Nucleus accumbens (tissue), 56 donors: ENCODE data around the gene MRPS22.

Experiments
- DNase-seq, 56 donors: peaks; one replicate each; lab custom pipeline; 2025; lab: John Stamatoyannopoulos, UW

MRPS22 gene

GRCh38 chr3:139310474-139310933 lies 33.3 kb upstream of the MRPS22 start:
- DNase-seq: no peak

- DNase-seq: no peak
Observed at GRCh38 chr3:139311557-139311956, 32.3 kb upstream of the MRPS22 start.

DNA sequence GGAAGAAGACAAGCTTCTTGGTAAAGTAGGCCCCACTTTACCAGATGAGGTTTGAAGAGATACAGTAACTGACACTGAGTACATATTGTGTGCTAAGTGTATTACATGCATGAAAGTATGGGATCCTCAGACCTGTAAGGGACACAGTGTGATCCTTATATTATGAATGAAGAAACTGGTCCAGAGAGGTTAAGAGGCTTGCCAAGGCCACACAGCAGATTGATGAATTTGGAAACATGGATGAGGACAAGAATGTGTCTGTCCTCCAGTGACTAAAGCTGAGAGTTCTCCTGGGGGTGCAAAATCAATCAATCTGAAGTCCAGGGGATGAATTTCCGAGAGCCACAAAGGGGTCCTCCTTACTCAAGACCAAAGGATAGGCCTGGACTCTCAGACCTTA lies 31.4 kb upstream of the MRPS22 start:
- no peak for DNase-seq

DNA sequence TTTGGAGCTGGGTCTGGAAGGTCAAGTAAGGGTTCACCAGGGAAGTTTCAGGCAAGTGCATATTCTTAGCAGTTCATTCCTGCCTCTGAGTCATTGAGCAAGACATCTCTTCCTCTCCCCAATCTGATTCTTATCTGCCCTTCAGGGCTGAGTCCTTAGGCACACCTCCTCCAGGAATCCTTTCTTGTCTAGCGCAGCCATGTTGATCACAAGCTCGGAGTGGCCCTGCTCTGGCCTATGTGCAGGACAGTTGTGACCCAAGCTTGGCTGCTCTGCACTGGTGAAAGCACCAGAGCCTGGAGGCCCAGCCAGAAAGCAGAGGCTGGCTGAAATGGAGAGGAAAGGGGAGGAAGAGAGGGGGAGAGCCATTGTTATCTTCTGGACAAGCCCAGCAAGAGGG lies 30.9 kb upstream of the MRPS22 start:
- no peak for DNase-seq

DNA sequence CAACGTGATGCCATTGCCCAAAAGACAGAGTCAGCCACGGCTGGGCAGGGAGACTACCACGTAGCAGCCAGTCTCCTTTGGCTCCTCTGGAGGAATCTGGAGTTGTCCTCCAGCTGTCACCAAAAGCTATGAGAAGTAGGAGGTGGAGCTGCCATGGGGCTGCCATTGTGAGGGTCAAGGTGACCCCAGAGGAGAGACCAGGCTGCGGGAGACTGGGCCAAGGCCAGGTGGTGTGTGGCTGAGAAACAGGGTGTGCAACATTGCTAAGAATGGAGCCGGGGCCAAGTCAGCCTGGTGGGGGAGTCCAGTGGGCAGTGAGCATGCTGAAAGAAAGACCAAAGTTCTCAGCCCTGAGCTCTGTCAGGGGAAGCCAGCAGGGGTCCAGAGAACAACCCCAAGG lies 29.9 kb upstream of the MRPS22 start:
- no peak for DNase-seq

DNA sequence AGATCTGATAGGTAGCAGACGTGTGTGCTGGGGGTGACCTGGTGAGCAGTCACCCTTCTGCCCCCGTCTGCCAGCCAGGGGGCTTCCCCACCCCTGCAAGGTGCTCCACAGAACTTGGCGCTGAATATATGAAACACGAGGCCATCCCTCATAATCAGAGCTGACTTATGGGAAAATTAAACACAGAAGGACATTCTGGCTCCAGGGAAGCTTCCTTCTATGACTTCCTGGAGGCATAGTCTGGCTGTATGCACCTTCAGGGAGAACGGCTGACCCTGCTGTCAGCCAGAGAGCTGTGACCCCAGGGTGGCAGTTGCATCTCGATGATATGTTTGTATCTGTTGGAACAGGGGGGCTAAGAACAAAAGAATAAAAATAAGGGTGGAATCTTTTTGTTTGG lies 26.6 kb upstream of the MRPS22 start:
- no peak for DNase-seq

- DNase-seq: no peak
Observed at GRCh38 chr3:139317660-139318430, 26.0 kb upstream of the MRPS22 start.

DNA sequence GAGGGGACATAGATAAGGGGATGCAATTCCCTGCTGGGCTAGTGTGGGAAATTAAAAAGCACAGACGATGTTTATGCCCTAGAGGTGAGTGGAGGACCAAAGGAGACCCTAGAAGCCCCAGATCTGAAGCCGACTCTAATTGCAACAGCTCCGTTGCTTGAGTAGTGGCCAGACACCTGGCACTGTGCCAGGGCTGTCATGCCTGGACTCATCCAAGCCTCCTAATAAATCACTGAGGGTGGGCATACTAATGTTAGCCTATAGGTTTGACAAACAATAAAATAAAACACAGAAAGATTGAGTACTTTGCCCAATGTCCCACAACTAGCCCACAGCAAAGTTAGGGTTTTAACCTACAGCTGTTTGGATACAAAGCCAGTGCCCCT lies 25.4 kb upstream of the MRPS22 start:
- DNase-seq: no peak

DNA sequence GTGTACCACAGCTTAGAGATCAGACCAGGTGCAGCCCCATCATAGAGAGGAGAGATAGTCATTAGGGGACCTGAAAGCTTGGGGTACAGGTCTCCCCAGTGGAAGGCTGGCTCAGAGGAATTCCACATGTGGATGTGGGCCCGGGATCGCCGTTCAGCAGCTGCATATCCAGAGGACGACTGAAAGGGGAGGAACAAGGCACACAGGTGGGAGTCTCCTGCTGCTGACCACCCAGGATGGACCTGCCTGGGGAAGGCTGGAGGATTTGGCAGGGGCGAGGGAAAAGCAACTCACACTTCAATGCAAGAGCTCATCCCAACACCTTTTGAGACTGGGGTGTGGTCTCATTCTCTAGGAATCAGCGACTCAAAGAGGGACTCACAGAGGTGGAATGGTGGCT lies 25.0 kb upstream of the MRPS22 start:
- no peak for DNase-seq

- DNase-seq: no peak
Observed at GRCh38 chr3:139319428-139320402, 24.1 kb upstream of the MRPS22 start.

DNA sequence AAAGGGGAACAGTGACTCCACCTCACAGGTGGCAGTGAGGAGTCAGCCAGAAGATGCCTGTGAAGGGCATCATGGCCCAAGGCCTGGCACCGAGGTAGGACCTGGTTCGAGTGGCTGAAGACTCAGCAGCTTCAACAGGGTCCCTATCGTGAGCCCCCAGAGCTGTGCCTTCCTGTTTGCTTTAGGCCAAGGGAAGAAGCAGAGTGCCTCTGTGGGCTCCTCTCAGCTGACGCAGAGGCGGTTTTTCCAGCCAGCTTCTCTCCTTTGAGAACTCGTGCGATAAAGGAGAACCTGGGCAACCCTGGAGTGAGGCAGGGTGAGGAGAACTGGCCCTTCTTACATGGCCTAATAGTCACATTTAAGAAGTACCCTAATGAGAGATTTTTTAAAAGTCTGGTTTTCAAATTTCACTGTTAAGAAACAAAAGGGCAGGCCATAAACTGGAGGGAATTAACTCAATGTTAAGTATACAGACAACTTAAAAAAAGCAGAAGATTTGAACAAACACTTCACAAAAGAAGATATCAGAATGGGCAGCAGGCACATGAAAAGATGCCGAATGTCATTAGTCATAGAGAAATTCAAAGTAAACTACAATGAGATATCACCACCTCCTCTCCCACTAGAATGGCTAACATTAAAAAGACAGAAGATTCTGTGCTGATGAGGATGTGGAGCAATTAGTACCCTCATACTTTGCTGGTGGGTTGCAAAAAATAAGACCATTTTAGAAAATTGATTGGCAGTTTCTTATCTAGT lies 23.1 kb upstream of the MRPS22 start:
- DNase-seq: no peak

DNA sequence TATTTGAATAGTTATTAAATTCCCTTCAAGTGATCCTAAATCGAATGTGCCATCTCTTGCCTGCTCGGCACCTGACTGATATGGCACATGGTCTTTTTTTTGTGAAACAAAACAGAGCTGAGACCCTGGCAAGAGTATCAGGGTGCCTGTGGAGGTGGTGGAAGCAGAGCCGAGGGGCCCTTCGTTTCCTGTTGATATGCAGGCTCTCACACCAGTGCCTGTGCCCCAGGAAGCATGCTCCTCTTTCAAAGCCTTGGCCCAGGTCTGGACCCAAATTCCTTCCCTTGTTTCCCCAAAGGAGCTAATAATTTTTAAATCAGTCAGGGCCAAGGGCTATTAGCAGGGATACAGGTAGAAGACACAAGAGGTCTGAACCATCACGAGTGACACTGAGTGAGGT lies 21.5 kb upstream of the MRPS22 start:
- DNase-seq: no peak

DNA sequence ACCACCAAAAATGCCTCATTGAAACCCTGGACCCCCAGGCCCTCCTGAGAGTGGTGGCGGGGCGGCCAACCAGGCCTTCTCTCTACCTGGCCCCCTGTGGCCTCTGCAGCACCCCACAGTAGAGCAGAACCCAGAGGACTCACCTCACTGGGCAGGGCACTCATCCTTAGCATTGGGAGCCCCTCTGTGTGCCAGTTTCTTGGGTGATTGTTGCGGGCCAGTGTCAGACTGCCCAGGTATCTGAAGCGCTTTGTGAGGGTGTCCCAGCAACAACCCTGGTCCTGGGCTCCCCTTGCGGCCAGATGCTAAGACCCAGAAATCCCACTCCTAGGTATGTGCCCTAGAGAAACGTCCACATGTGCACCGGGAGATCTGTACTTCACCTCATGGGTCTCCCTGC lies 20.7 kb upstream of the MRPS22 start:
- DNase-seq: no peak

GRCh38 chr3:139324456-139324855 lies 19.4 kb upstream of the MRPS22 start:
- DNase-seq: no peak

GRCh38 chr3:139325551-139325950 lies 18.3 kb upstream of the MRPS22 start:
- no peak for DNase-seq

DNA sequence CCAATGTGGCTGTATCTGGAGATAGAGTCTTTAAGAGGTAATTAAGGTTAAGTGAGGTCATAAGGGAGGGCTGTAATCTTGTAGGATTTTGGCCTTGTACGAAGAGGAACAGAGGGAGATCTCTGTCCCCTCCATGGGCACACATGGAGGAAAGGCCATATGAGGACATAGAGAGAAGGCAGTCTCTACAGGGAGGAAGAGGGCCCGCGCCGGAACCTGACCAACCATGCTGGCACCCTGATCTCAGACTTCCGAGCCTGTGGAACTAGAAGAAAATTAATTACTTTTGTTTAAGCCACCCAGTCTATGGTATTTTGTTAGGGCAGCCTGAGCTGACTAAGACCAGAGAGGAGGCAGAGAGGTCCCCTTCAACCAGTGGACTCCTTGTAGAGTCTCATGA lies 17.7 kb upstream of the MRPS22 start:
- no peak for DNase-seq

GRCh38 chr3:139326707-139327106 lies 17.1 kb upstream of the MRPS22 start:
- DNase-seq: no peak

DNA sequence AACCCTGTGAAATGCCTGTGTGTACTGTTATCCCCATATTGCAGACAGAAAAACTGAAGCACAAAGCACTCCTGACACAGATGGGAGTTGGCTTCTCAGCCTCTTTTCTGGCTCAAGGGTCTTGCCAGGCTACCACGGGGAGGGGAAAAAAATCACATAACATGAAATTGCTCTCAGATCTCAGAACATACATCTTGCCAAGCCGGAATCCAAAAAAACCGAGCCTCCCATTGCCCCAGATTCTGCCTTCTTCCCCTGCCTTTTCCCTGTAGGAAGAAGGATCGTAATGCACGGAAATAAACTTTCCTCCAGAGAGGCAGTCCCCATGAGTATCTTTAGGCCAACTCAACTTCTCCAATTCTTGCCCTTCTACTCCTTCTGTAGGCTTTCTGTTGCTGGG lies 16.6 kb upstream of the MRPS22 start:
- DNase-seq: no peak

- no peak for DNase-seq
Observed at GRCh38 chr3:139327861-139328260, 16.0 kb upstream of the MRPS22 start.

GRCh38 chr3:139328356-139328755 lies 15.5 kb upstream of the MRPS22 start:
- DNase-seq: no peak

DNA sequence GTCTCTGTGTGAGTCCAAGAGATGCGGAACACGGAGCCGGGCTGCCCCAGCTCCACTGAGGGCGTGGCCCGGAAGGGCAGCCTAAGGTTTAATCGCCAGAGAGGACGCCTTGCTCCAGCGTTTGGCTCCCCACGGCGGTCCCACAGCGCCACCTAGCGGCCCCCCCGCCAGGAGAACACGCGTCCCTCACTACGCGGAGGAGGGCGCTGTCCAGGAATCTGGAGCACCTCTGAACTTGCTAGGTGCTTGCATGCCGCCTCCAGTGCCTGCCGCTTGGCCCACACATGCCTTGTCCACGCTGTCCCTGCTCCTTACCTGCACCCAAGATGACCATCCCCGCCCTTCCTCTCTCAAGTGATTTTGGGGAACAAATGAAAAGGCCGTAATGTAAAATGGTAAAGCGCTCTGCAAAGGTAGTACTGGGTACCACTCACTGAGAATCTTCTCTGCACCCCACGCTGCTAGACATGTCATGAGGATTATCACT lies 14.4 kb upstream of the MRPS22 start:
- peak in 52 of 56 donors; percentile 8 to 90 (median 68) for DNase-seq
